H1 (cell line): ENCODE data around the gene DGKA. TPM values are rescaled to one million over a fixed set of nuclear protein-coding genes. Genes with fewer than 3 reads are reported as not detected.

Experiments used
- ATF3 ChIP-seq: IDR thresholded peaks from 2 replicates; pipeline ENCODE4 v1.6.1; 2011; ENCODE audit warnings: low read depth, mild to moderate bottlenecking, low read length; ENCODE audit not compliant: insufficient read depth
- E2F6 ChIP-seq: IDR thresholded peaks from 2 replicates; pipeline ENCODE4 v1.6.1; 2012; ENCODE audit warnings: inconsistent platforms
- TEAD4 ChIP-seq: IDR thresholded peaks from 2 replicates; pipeline ENCODE4 v1.6.1; 2012; ENCODE audit warnings: low read depth, low read length, inconsistent platforms, mixed read lengths
- polyA plus RNA-seq, 7 experiments: library from polyadenylated mRNA; depleted of rRNA in 3 of 7; stranded (reverse) in 5 of 7; unstranded in 2 of 7; fragments of >200 nt in 5 of 7; fragments of 200-250 nt in 2 of 7; gene quantifications; 1 replicate in 5 of 7; 2 replicates in 1 of 7; 4 replicates in 1 of 7; pipeline versions ENCODE4 v1.2.1 to v1.2.3, GENCODE V29; 2011 to 2013; ENCODE audit warnings: missing spikeins in 2 of 7, mixed read lengths in 2 of 7
- total RNA-seq: library from RNA; stranded (reverse); fragmentation: NEBNext Ultra II Directional; extraction: Animal tissue kit (Norgen Biotek cat#: 25700); gene quantifications from 2 replicates; pipeline ENCODE4 v1.2.1, GENCODE V29; 2021

The DGKA gene
- total and polyA plus RNA-seq, 2 of the 8 experiments (the other 6 are each of a cell fraction or from before 2014, with no cell fraction given) = 15.9 to 18.0 TPM

GRCh38 chr12:55955800-55956508 lies 25.0 kb downstream of the DGKA start (continued):
- TF ChIP-seq ATF3 (no peak), E2F6 (no peak), TEAD4 (no peak)
